A673 (cell line): ENCODE measurements around the gene DIP2A. TPM values are rescaled to one million over a fixed set of nuclear protein-coding genes. Genes with fewer than 3 reads are reported as not detected.

Experiments
- BruUV-seq: library from RNA; stranded (reverse); fragments of 400-500 nt; replicated peaks from 2 replicates; lab custom pipeline; 2021; lab: Mats Ljungman, UMichigan
- CTCF ChIA-PET: fragments of 300-600 bp; sonication (Branson Sonifier 250); formaldehyde crosslinking; loops from one replicate; lab custom pipeline; 2022; ENCODE audit warnings: antibody characterized with exemption; lab: Charles Lee
- POLR2A ChIA-PET: fragments of 300-600 bp; sonication (Branson Sonifier 250); formaldehyde crosslinking; loops from one replicate; lab custom pipeline; 2022; ENCODE audit warnings: antibody characterized with exemption; ENCODE audit not compliant: low non-redundant PET; lab: Charles Lee
- DNase-seq: peaks from one replicate; pipeline ENCODE4 v3.0.0-alpha.2; 2015; ENCODE audit warnings: low spot score
- H3K27ac ChIP-seq: fragments of 200-600 bp; sonication (generic); 2 replicates; pipeline ENCODE4 v1.5.1; 2016; ENCODE audit warnings: mixed run types, low read depth, mild to moderate bottlenecking, mixed read lengths, antibody characterized with exemption, low read length; ENCODE audit not compliant: poor library complexity, severe bottlenecking
- H3K27me3 ChIP-seq: fragments of 200-600 bp; sonication (generic); replicated peaks from 2 replicates; pipeline ENCODE4 v1.6.1; 2017; ENCODE audit warnings: mixed run types, low read depth, mild to moderate bottlenecking, mixed read lengths, antibody characterized with exemption, low read length; ENCODE audit not compliant: insufficient read depth, poor library complexity
- H3K36me3 ChIP-seq: fragments of 200-600 bp; sonication (generic); 2 replicates; pipeline ENCODE4 v1.6.1; 2016; ENCODE audit warnings: mixed run types, mild to moderate bottlenecking, mixed read lengths, antibody characterized with exemption, low read length; ENCODE audit not compliant: insufficient read depth, poor library complexity, severe bottlenecking
- H3K4me1 ChIP-seq: fragments of 200-600 bp; sonication (generic); 2 replicates; pipeline ENCODE4 v1.6.1; 2017; ENCODE audit warnings: mixed run types, mild to moderate bottlenecking, mixed read lengths, antibody characterized with exemption, low read length; ENCODE audit not compliant: insufficient read depth, poor library complexity, severe bottlenecking
- H3K4me3 ChIP-seq: fragments of 200-600 bp; sonication (generic); 2 replicates; pipeline ENCODE4 v1.5.1; 2016; ENCODE audit warnings: low read depth, mixed run types, mild to moderate bottlenecking, mixed read lengths, low read length; ENCODE audit not compliant: poor library complexity, severe bottlenecking
- H3K9me3 ChIP-seq: fragments of 200-600 bp; sonication (generic); 2 replicates; pipeline ENCODE4 v1.6.1; 2016; ENCODE audit warnings: mixed run types, low read depth, mild to moderate bottlenecking, mixed read lengths, antibody characterized with exemption, low read length; ENCODE audit not compliant: poor library complexity, severe bottlenecking
- EZH2 ChIP-seq: fragments of 200-600 bp; sonication (generic); IDR thresholded peaks from 2 replicates; pipeline ENCODE4 v1.6.1; 2017; ENCODE audit warnings: borderline replicate concordance, low read depth, mild to moderate bottlenecking, mixed read lengths, antibody characterized with exemption, low read length; ENCODE audit not compliant: poor library complexity, severe bottlenecking
- intact Hi-C: fragments of 100-400 bp; cut with micrococcal nuclease; formaldehyde crosslinking; loops from one replicate; pipeline ENCODE4 v1.10.0; 2022; ENCODE audit not compliant: unreplicated experiment
- total RNA-seq: library from RNA; stranded (reverse); gene quantifications from 2 replicates; pipeline ENCODE4 v1.2.3, GENCODE V29; 2021
- TF ChIP-seq, protein P1 (sequence below): fragments of 300-800, 200-600 bp; sonication (generic); conservative IDR thresholded peaks from 2 replicates; pipeline ENCODE4 v1.5.1; 2017; ENCODE audit warnings: low read depth, mild to moderate bottlenecking, antibody characterized with exemption, low read length, moderate library complexity, mixed read lengths

Gene DIP2A
- total RNA-seq, 1 experiment from 2014 or later, result 37.3 TPM

DNA sequence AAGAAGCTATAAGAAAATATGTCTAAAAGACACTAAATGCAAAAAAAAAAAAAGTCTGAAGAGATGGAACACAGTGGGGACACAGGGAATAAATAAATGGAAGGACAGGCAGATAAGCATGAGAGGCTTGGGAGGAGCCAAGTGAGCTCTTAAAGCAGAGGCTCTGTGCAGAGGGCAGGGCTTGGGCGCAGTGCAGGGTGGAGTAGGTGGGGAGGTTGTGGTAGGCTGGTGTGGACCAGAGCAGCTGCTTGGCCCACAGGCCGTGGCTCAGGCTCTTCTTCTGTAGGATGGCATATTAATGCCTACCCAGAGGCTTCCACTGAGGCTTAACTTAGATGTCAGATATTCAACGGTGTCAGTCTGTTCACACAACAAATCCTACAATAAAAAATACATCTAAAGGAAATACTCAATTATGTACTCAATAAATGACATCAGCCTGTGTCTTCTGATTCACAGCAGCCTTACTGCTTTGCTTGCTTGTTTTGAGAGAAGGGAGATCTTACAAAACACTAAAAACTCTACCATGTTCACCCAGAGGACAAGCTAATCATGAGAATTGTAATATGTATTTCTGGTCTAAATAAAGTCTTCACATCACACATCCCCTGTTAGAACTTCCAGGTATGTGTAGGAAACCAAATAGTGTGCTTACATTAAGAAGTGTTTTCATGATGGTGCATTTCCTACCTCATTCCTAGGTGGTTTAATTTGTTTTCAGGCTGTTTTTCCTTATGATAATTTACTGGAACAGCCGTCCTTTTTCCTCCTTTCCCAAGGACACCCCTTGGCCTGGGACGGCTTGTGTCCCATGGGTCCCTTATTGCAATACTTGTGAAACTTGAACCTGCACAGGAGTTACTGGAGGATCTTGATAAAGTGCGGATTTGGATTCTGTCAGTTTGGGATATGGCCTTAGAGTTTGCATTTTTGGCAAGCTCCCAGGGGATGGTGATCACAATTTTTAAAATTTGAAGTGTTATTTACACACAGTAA, 24.9 kb downstream of the DIP2A start:
- Histone ChIP-seq H3K27ac (no peak overlapping the region), H3K4me3 (no peak overlapping the region), H3K9me3 (no peaks in the 10 kb centered on the region), H3K36me3 (no peaks in the 10 kb centered on the region), H3K4me1 (peaks cover 10% of the 10 kb centered on the region), H3K27me3 (no peaks in the 10 kb centered on the region)
- ChIA-PET CTCF (no interaction called here), POLR2A (no interaction called here)
- no TSS peak for BruUV-seq
- TF ChIP-seq, protein P1, sequence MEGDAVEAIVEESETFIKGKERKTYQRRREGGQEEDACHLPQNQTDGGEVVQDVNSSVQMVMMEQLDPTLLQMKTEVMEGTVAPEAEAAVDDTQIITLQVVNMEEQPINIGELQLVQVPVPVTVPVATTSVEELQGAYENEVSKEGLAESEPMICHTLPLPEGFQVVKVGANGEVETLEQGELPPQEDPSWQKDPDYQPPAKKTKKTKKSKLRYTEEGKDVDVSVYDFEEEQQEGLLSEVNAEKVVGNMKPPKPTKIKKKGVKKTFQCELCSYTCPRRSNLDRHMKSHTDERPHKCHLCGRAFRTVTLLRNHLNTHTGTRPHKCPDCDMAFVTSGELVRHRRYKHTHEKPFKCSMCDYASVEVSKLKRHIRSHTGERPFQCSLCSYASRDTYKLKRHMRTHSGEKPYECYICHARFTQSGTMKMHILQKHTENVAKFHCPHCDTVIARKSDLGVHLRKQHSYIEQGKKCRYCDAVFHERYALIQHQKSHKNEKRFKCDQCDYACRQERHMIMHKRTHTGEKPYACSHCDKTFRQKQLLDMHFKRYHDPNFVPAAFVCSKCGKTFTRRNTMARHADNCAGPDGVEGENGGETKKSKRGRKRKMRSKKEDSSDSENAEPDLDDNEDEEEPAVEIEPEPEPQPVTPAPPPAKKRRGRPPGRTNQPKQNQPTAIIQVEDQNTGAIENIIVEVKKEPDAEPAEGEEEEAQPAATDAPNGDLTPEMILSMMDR, result no peak
- TF ChIP-seq EZH2, result no peak
- intact Hi-C loops, result no loop called here
- peak; percentile 9 for DNase-seq

DNA sequence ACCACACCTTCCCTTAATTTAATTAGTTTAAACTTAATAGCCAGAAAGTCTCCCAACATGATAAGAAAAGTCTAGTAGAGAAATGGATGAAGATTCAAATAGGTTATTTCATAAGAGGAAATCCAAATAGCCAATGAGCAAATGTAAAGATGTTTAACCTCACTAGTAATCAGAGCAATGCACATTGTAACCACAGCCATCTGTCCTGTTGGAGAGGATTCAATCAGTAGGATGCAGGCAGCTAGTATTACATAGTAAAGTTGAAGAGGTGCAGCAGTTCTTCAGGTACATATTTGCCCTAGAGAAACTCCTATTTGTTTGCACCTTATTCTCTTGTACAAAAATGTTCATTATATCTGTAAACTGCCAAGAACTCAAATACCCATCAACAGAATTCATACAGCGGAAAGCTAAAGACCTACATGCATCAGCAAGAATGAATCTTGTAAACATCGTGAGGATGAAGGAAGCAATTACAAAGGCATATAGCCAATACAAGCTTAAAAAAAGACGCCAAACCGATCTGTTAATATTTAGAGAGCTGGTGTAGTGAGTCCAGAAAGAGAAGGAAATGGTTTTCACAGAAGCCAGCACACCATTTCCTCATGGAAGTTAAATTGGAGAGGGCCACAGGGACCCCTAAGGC, 27.9 kb downstream of the DIP2A start:
- intact Hi-C loops, result no loop called here
- POLR2A ChIA-PET, result no interaction called here
- no peak for TF ChIP-seq EZH2
- TF ChIP-seq, protein P1, result no peak
- peaks cover 10% of the 10 kb centered on the region for H3K4me1 ChIP-seq
- H3K36me3 ChIP-seq, result peaks cover 5% of the 10 kb centered on the region
- no peak overlapping the region for H3K4me3 ChIP-seq
- no peaks in the 10 kb centered on the region for H3K9me3 ChIP-seq
- BruUV-seq, result no TSS peak
- no peak overlapping the region for H3K27ac ChIP-seq
- CTCF ChIA-PET, result no interaction called here
- no peak for DNase-seq
- H3K27me3 ChIP-seq, result no peaks in the 10 kb centered on the region

DNA sequence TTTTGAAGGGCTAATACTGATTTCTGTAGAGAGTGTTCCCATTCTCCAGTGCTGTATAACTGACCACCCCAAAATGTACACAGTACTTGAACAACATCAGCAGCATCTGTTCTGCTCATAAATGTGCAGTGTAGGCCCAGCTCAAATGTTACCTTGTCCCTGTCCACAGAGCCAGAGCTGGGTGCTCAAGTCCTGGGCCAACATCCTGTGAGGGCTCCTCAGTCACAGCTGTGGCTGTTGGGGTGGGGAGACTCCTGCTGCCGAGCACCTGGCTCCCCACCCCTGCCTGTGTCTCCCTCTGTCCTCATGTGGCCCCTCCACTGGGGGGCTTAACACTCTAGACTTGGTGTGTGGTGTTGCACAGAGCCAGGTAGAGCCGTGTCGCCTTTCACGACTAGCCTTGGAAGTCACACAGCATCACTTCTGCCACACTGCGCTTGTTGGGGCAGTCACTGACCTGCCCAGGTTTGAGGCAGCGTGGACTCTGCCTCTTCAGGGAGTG, 30.5 kb downstream of the DIP2A start:
- no TSS peak for BruUV-seq
- Histone ChIP-seq H3K27me3 (no peaks in the 10 kb centered on the region), H3K36me3 (peaks cover 12% of the 10 kb centered on the region), H3K4me3 (no peak overlapping the region), H3K27ac (no peak overlapping the region), H3K9me3 (no peaks in the 10 kb centered on the region), H3K4me1 (no peaks in the 10 kb centered on the region)
- intact Hi-C loops, result no loop called here
- ChIA-PET POLR2A (no interaction called here), CTCF (no interaction called here)
- no peak for DNase-seq
- TF ChIP-seq EZH2, result no peak
- TF ChIP-seq, protein P1, result no peak
